Trophoblast cell (in vitro differentiated cells and primary cell): Measurements from ENCODE around the gene HNRNPK.

Experiments
- DNase-seq, 2 donors: peaks; one replicate each; pipeline ENCODE4 v3.0.0-alpha.2; 2016
- H2AFZ ChIP-seq: 2 replicates; pipeline ENCODE4 v1.6.1; 2013; ENCODE audit warnings: low read length, moderate library complexity, mild to moderate bottlenecking; ENCODE audit not compliant: insufficient read depth, poor library complexity
- H2AK5ac ChIP-seq: 2 replicates; pipeline ENCODE4 v1.6.1; 2013; ENCODE audit warnings: mild to moderate bottlenecking, low read length
- H2BK120ac ChIP-seq: 2 replicates; pipeline ENCODE4 v1.6.1; 2013; ENCODE audit warnings: low read length, mild to moderate bottlenecking, moderate library complexity; ENCODE audit not compliant: insufficient read depth, poor library complexity
- H2BK12ac ChIP-seq: 2 replicates; pipeline ENCODE4 v1.6.1; 2013; ENCODE audit warnings: mild to moderate bottlenecking, low read length, moderate library complexity
- H2BK5ac ChIP-seq: 2 replicates; pipeline ENCODE4 v1.6.1; 2013; ENCODE audit warnings: low read length, low read depth, moderate library complexity, mild to moderate bottlenecking; ENCODE audit not compliant: poor library complexity
- H3K14ac ChIP-seq: 2 replicates; pipeline ENCODE4 v1.6.1; 2013; ENCODE audit warnings: mild to moderate bottlenecking, low read length
- H3K18ac ChIP-seq: 2 replicates; pipeline ENCODE4 v1.6.1; 2013; ENCODE audit warnings: mild to moderate bottlenecking, low read length
- H3K23ac ChIP-seq: 2 replicates; pipeline ENCODE4 v1.6.1; 2013; ENCODE audit warnings: low read length
- H3K27ac ChIP-seq: 2 replicates; pipeline ENCODE4 v1.5.1; 2013; ENCODE audit warnings: low read depth, mild to moderate bottlenecking, inconsistent platforms, low read length, moderate library complexity
- H3K27me3 ChIP-seq: 2 replicates; pipeline ENCODE4 v1.6.1; 2013; ENCODE audit warnings: inconsistent platforms, mild to moderate bottlenecking, low read length, moderate library complexity; ENCODE audit not compliant: insufficient read depth
- H3K36me3 ChIP-seq, 2 experiments: 1 replicate in 1 of 2; 2 replicates in 1 of 2; pipeline ENCODE4 v1.6.1; 2013; ENCODE audit warnings: low read length in 2 of 2, mild to moderate bottlenecking in 2 of 2, moderate library complexity in 1 of 2; ENCODE audit not compliant: insufficient read depth in 2 of 2, control insufficient read depth in 1 of 2
- H3K4ac ChIP-seq: 2 replicates; pipeline ENCODE4 v1.6.1; 2013; ENCODE audit warnings: low read depth, mild to moderate bottlenecking, low read length, moderate library complexity
- H3K4me1 ChIP-seq, 2 experiments: 1 replicate in 1 of 2; 2 replicates in 1 of 2; pipeline ENCODE4 v1.6.1; 2013; ENCODE audit warnings: low read length in 2 of 2, mild to moderate bottlenecking in 2 of 2, moderate library complexity in 1 of 2; ENCODE audit not compliant: insufficient read depth in 2 of 2, control insufficient read depth in 1 of 2
- H3K4me2 ChIP-seq: 2 replicates; pipeline ENCODE4 v1.6.1; 2013; ENCODE audit warnings: inconsistent platforms, mild to moderate bottlenecking, low read length, moderate library complexity
- H3K4me3 ChIP-seq: 2 replicates; pipeline ENCODE4 v1.5.1; 2013; ENCODE audit warnings: mild to moderate bottlenecking, low read depth, low read length, inconsistent platforms
- H3K79me1 ChIP-seq: one replicate; pipeline ENCODE4 v1.6.1; 2013; ENCODE audit warnings: low read length
- H3K79me2 ChIP-seq: 2 replicates; pipeline ENCODE4 v1.6.1; 2013; ENCODE audit warnings: low read length, mild to moderate bottlenecking; ENCODE audit not compliant: control insufficient read depth, insufficient read depth, poor library complexity
- H3K9ac ChIP-seq: 2 replicates; pipeline ENCODE4 v1.6.1; 2013; ENCODE audit warnings: mild to moderate bottlenecking, low read length
- H3K9me3 ChIP-seq: 2 replicates; pipeline ENCODE4 v1.6.1; 2013; ENCODE audit warnings: low read depth, mild to moderate bottlenecking, control low read depth, inconsistent platforms, low read length; ENCODE audit not compliant: insufficient read depth
- H4K12ac ChIP-seq: 2 replicates; pipeline ENCODE4 v1.6.1; 2013; ENCODE audit warnings: low read depth, mild to moderate bottlenecking, low read length, moderate library complexity
- H4K8ac ChIP-seq: 2 replicates; pipeline ENCODE4 v1.6.1; 2013; ENCODE audit warnings: low read depth, mild to moderate bottlenecking, low read length, moderate library complexity
- H4K91ac ChIP-seq: one replicate; pipeline ENCODE4 v1.6.1; 2013; ENCODE audit warnings: low read depth, mild to moderate bottlenecking, low read length, moderate library complexity
- WGBS: extraction: QIAGEN DNeasy Blood & Tissue Kit; methylation state at CpG from one replicate; pipeline ENCODE4 v1.1.7; 2013; ENCODE audit warnings: missing lambda C conversion rate; ENCODE audit not compliant: insufficient read length, insufficient coverage; ENCODE audit errors: extremely low coverage; 5-methylcytosine and 5-hydroxymethylcytosine counted together

The HNRNPK gene

GRCh38 chr9:83999141-83999918, 19.3 kb upstream of the HNRNPK start:
- Histone ChIP-seq H3K79me1 (no peaks in the 10 kb centered on the region), H3K9ac (no peak overlapping the region), H3K23ac (no peak overlapping the region), H3K18ac (no peak overlapping the region), H2AFZ (no peak overlapping the region), H3K4me1 (no peaks in the 10 kb centered on the region), H3K4me3 (no peak overlapping the region), H2BK5ac (no peak overlapping the region), H2BK120ac (no peak overlapping the region), H3K4me2 (no peak overlapping the region), H3K36me3 (peaks cover 0 to 2% of the 10 kb centered on the region in 2 experiments), H3K14ac (no peak overlapping the region), H3K9me3 (no peaks in the 10 kb centered on the region), H4K12ac (no peak overlapping the region), H2BK12ac (no peak overlapping the region), H3K4ac (no peak overlapping the region), H4K8ac (no peak overlapping the region), H2AK5ac (no peak overlapping the region), H4K91ac (no peak overlapping the region), H3K27ac (no peak overlapping the region), H3K79me2 (no peaks in the 10 kb centered on the region), H3K27me3 (no peaks in the 10 kb centered on the region)
- no CpG with 5 or more reads among the region's 2 CpGs for WGBS
- DNase-seq = peak; percentile 43 to 94

GRCh38 chr9:83996126-83996525, 16.1 kb upstream of the HNRNPK start:
- H2BK12ac ChIP-seq = no peak overlapping the region
- H2AK5ac ChIP-seq = no peak overlapping the region
- H4K12ac ChIP-seq = no peak overlapping the region
- H3K23ac ChIP-seq = no peak overlapping the region
- no peak overlapping the region for H3K18ac ChIP-seq
- no peaks in the 10 kb centered on the region for H3K79me1 ChIP-seq
- no peak overlapping the region for H3K4ac ChIP-seq
- H3K36me3 ChIP-seq = peaks cover 0 to 2% of the 10 kb centered on the region in 2 experiments
- no peak overlapping the region for H3K9ac ChIP-seq
- no peak for DNase-seq
- no peaks in the 10 kb centered on the region for H3K27me3 ChIP-seq
- H2BK5ac ChIP-seq = no peak overlapping the region
- H3K4me2 ChIP-seq = no peak overlapping the region
- H3K9me3 ChIP-seq = no peaks in the 10 kb centered on the region
- H3K4me1 ChIP-seq = no peaks in the 10 kb centered on the region
- no peak overlapping the region for H3K4me3 ChIP-seq
- H2AFZ ChIP-seq = no peak overlapping the region
- no peak overlapping the region for H4K8ac ChIP-seq
- no peaks in the 10 kb centered on the region for H3K79me2 ChIP-seq
- WGBS = no CpG with 5 or more reads among the region's 4 CpGs
- H4K91ac ChIP-seq = no peak overlapping the region
- no peak overlapping the region for H3K27ac ChIP-seq
- no peak overlapping the region for H2BK120ac ChIP-seq
- no peak overlapping the region for H3K14ac ChIP-seq

- no peak overlapping the region for H3K4me3 ChIP-seq
- H4K12ac ChIP-seq = no peak overlapping the region
- no peaks in the 10 kb centered on the region for H3K79me1 ChIP-seq
- H2AK5ac ChIP-seq = no peak overlapping the region
- H3K23ac ChIP-seq = no peak overlapping the region
- no peak overlapping the region for H2BK5ac ChIP-seq
- no peaks in the 10 kb centered on the region for H3K9me3 ChIP-seq
- no peak overlapping the region for H3K9ac ChIP-seq
- H3K79me2 ChIP-seq = no peaks in the 10 kb centered on the region
- H3K4ac ChIP-seq = no peak overlapping the region
- H2BK120ac ChIP-seq = no peak overlapping the region
- no peak for DNase-seq
- no peak overlapping the region for H3K14ac ChIP-seq
- H3K36me3 ChIP-seq = peaks cover 2 to 5% of the 10 kb centered on the region in 2 experiments
- H3K4me2 ChIP-seq = no peak overlapping the region
- H3K27ac ChIP-seq = no peak overlapping the region
- H3K4me1 ChIP-seq = no peaks in the 10 kb centered on the region
- H2BK12ac ChIP-seq = no peak overlapping the region
- no peak overlapping the region for H2AFZ ChIP-seq
- H3K27me3 ChIP-seq = no peaks in the 10 kb centered on the region
- no peak overlapping the region for H4K8ac ChIP-seq
- H3K18ac ChIP-seq = no peak overlapping the region
- no peak overlapping the region for H4K91ac ChIP-seq
Observed at GRCh38 chr9:83992901-83993300, 12.9 kb upstream of the HNRNPK start.

GRCh38 chr9:83992407-83992806, 12.4 kb upstream of the HNRNPK start:
- Histone ChIP-seq H3K4me2 (no peak overlapping the region), H3K79me2 (no peaks in the 10 kb centered on the region), H3K27ac (no peak overlapping the region), H3K4me3 (no peak overlapping the region), H4K12ac (no peak overlapping the region), H3K4ac (no peak overlapping the region), H4K8ac (no peak overlapping the region), H3K9ac (no peak overlapping the region), H2AK5ac (no peak overlapping the region), H3K14ac (no peak overlapping the region), H3K9me3 (no peaks in the 10 kb centered on the region), H4K91ac (no peak overlapping the region), H2BK12ac (no peak overlapping the region), H3K27me3 (no peaks in the 10 kb centered on the region), H3K79me1 (no peaks in the 10 kb centered on the region), H2AFZ (no peak overlapping the region), H3K36me3 (peaks cover 2 to 5% of the 10 kb centered on the region in 2 experiments), H2BK120ac (no peak overlapping the region), H3K4me1 (no peaks in the 10 kb centered on the region), H2BK5ac (no peak overlapping the region), H3K23ac (no peak overlapping the region), H3K18ac (no peak overlapping the region)
- no CpG with 5 or more reads among the region's 1 CpG for WGBS
- no peak for DNase-seq
